NCI-H82 treated with DMSO at 0.1 percent for 48 hours (cell line): Measurements from ENCODE around the gene RAB4B.
"Not testable (repeated sequence)": the region's sequence is repeated elsewhere in the genome, so short reads cannot be mapped to it uniquely, and the experiment has no call there.

Experiments
- DNase-seq: peaks from one replicate; lab custom pipeline; 2025; ENCODE audit not compliant: unreplicated experiment; lab: John Stamatoyannopoulos, UW

The RAB4B gene

GRCh38 chr19:40777937-40778705, at the start of gene RAB4B:
TSS of gene RAB4B (plus strand) at chr19:40778247. CDS start at chr19:40778376, 129 bp downstream.
- peak; percentile 99 for DNase-seq

DNA sequence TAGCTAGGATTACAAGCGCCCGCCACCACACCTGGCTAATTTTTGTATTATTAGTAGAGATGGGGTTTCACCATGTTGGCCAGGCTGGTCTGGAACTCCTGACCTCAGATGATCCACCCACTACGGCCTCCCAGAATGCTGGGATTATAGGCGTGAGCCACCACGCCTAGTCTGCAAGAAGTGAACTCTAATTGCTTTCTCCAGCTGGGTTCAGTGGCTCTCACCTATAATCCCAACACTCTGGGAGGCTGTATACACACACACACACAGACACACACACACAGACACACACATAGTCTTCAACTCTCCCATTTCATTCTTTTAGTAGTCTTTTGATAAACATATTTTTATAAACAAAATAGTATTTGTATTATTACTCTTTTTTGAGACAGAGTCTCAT, 48.0 kb upstream of the RAB4B start:
- DNase-seq: not testable (repeated sequence)

GRCh38 chr19:40732304-40732703, 45.7 kb upstream of the RAB4B start:
- DNase-seq: not testable (repeated sequence)

GRCh38 chr19:40733149-40733548, 44.9 kb upstream of the RAB4B start:
- DNase-seq: no peak

DNA sequence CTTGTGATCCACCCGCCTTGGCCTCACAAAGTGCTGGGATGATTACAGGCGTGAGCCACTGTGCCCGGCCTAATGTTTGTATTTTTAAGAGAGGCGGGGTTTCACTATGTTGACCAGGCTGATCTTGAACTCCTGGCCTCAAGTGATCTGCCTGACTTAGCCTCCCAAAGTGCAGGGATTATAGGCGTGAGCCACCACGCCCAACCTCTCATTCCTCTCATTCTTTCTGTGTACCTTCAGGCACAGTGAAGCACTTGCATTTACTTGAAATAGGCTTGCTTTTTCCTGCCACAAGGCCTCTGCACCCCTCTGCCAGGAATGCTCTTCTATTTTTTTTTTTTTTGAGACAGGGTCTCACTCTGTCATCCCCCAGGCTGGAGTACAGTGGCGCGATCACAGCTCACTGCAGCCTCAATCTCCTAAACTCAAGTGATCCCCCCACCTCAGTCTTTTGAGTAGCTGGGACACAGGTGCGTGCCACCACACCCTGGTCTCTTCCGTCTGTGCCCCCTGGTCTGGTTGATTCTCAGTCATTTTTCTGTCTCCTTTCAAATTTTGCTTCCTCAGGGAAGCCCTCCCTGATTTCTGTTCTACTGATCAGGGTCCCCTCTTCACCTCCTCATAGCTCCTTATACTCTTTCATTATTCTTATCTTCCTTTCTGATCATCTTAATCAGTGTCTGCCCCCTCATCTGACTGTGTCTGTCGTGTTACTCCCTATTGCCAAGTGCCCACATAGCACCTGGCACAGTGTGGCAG, 42.9 kb upstream of the RAB4B start:
- DNase-seq: no peak

DNA sequence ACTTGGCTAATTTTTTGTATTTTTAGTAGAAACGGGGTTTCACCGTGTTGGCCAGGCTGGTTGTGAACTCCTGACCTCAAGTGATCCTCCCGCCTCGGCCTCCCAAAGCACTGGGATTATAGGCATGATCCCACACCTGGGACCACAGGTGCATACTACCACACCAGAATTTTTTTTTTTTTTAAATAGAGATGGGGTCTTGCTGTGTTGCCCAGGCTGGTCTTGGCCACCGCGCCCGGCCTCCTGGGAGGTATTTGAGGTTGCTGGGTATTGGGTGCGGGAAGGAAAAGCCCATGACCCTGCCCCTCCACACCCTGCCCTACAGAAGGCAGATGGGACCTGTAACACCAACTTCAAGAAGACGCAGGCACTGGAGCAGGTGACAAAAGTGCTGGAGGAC, 41.4 kb upstream of the RAB4B start:
- no peak for DNase-seq

- DNase-seq: no peak
Observed at GRCh38 chr19:40737102-40737644, 40.9 kb upstream of the RAB4B start.

GRCh38 chr19:40739030-40739839, 38.8 kb upstream of the RAB4B start:
- DNase-seq: no peak

DNA sequence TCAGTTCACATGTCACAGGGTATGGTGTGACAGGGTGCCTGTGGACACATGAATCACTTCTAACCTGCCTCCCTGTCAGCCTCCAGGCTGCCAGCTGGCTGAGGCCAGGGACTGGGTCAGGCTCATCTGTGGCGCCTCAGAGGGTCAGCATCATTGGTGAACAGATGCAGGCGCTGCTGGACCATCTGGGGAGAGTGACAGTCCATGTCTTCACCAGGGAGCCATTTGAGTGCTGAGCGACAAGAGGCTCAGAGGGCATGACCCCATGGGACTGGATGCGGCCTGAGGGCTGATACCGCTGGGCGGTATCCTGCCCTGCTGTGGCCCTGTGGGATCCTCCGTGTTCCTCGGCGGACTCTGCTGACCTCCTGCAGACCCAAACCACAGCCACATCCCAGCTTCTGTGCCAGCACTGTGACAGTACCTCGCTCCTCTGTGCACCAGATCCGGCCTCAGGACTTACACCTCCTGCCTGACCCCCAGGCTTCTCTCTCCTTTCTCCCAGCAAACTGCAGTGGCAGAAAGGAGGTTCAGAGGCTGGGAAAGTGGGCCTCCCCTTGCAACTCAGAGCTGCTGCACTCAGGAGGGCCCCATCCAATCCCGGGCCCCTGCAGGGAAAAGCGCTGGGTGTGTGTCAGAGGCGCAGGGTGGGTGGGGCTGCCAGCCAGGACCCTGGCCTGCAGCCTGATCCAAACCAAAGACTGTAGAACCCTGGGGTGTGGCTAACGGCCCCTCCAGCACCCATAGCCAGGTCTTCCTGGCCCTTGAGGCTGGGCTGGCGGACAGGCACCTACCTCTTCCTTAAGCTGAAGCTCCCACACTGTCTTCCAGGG, 38.0 kb upstream of the RAB4B start:
- no peak for DNase-seq

DNA sequence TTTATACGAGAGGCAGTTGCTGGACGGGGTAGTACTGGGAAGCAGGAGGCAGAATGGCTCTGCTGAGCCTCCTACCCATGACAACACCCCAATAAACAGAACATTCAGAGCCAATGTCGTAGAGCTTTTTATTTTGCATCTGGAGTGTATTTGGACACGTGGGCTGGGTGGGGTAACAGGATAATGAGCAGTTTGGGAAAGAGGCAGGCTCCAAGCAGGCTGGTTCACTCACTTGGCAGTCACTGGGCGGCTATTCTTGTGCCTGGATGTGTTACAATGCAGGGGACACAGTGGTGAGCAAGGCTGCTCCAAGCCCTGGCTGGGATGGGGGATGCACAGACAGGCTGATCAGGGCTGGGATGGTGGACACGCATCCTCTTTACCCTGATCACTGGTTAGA, 37.3 kb upstream of the RAB4B start:
- no peak for DNase-seq

DNA sequence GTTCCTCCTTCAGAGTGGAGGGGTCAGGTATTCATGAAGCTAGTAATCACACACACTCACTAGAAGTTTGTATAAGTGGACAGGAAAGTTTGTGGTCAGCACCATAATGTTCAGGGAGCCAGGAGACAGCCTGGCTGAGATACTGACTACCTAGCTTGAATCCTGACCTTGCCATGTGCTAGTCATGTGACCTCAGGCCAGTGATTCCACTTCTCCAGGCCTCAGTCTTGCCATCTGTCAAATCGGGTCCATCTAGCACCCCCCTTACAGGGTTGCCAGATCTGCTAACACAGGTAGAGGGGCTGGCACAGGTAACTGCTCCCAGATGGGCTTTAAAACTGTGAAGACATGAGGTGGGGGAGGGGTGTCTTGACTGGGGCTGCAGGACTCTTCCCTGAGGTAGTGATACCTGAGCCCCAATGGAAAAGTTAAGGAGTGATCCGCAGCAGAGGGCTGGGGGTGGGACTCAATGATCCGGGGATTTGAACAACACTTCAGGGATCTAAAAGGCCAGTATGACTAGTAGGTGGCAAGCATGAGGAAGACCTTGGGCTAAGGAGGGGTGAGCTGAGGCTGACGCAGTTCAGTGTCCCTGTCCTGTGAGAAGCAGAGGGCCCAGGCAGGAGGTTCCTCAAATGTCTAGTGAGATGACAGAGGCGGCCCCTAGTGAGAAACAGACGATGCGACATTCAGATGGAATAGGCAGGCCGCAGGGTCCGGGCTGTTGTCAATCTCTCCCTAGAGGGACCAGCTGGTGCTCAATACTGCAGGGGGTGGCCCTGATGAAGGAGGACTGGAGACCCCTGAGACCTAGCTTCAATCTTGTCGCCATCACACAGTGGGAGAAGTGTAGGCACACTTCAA, 36.3 kb upstream of the RAB4B start:
- DNase-seq: no peak

DNA sequence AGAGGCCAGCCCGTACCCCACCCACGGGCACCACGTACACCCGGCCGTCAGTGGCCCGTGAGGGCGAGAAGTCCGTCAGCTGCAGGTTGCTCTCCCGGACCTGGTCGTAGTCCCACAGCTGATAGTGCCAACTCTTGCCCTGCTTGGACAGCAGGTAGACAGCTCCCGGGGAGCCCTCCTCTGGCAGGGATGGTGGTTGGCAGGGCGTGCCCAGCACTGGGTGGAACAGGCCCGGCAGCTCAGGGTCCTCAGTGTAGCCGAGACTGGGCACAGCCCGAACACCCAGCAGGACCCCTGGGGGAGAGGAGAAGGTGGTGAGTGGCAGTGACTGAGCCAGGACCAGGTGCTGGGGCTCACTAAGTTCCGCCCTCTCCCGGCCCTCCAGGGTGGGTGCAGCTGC, 35.6 kb upstream of the RAB4B start:
- DNase-seq: no peak

DNA sequence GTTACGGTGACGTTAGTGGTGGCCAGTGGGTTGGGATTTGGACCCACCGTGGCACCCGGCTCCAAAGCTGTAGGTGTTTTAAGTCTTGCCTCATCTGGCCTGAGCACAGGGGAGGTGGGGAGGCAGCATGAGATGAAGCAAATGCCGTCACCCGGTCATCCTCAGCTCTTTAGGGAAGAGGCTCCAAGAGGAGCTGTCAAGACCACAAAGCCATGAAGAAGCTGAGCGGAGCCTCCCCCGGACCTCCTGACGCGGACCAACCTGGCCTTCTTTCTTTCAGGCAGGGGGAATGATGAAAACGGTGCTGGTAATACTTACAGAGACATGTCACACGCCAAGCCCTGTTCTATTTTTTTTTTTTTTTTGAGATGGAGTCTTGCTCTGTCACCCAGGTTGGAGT, 35.2 kb upstream of the RAB4B start:
- DNase-seq: no peak

- no peak for DNase-seq
Observed at GRCh38 chr19:40743926-40744325, 34.1 kb upstream of the RAB4B start.

DNA sequence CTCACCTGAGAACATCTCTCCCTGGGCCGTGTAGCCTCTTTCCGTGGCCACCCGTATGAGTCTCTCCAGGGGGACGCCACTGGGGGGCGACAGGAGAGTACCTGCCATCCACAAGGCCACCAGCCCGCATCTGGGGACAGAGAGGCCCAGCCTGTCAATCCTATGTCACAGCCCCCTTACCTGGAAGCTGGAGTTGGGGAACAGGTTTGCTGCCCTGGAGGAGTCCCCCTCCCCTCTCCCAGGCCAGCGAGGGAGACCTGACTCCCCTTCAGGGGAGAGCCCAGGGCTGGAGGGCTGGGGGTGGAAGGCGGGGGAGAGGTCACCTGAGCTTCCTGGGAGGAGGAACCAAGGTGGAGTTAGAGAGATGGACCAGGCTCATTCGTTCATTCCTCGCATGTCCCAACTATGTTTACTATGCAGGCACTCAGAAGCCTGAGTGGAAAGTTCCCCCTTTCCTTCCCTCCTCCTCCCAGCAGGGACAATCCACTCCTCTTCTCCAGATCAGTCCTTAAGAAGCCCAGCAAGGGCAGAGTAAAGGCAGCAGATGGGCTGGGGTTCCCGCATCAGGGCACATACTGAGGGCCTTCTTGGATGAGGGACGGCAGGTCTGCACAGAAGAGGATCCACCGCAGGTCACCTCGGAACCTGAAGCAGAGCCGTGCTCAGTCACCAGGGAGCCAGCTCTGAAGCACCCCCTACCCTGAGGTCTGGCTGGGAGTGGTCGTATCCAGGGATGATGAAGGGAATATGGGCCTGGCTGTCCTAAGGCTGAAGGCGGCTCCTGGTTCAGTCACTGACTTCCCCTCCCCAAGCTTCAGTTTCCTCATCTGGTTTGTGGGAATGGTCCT, 33.3 kb upstream of the RAB4B start:
- DNase-seq: no peak

DNA sequence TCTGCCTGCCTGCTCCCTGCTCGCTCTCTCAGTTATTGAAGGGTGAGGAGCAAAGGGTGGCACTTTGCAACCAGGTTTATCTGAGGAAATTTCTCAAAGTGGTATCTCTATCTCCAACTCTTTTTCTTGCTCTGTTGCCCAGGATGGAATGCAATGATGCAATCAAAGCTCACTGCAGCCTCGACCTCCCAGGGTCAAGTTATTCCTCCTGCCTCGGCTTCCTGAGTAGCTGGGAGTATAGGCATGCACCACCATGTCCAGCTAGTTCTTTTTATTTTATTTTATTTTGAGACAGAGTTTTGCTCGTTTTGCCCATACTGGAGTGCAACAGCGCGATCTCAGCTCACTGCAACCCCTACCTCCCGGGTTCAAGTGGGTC, 32.7 kb upstream of the RAB4B start:
- no peak for DNase-seq

- no peak for DNase-seq
Observed at GRCh38 chr19:40747536-40747935, 30.5 kb upstream of the RAB4B start.

GRCh38 chr19:40750058-40750873, 27.8 kb upstream of the RAB4B start, which contains the start of gene ACTMAP:
TSS of gene ACTMAP (minus strand) at chr19:40750477. CDS start at chr19:40749803, 674 bp downstream.
- peak; percentile 100 for DNase-seq
